Fibroblast of peridontal ligament (primary cell): ENCODE results near the gene BMPER.

Experiments used
- DNase-seq: peaks from one replicate; pipeline ENCODE4 v3.0.0-alpha.2; 2010; ENCODE audit errors: extremely low read depth

Gene BMPER

GRCh38 chr7:33905389-33906032, at the start of gene BMPER:
Gene BMPER, plus strand, starts transcription at chr7:33905539. Its CDS starts 75 bp downstream, at chr7:33905614.
- no peak for DNase-seq

DNA sequence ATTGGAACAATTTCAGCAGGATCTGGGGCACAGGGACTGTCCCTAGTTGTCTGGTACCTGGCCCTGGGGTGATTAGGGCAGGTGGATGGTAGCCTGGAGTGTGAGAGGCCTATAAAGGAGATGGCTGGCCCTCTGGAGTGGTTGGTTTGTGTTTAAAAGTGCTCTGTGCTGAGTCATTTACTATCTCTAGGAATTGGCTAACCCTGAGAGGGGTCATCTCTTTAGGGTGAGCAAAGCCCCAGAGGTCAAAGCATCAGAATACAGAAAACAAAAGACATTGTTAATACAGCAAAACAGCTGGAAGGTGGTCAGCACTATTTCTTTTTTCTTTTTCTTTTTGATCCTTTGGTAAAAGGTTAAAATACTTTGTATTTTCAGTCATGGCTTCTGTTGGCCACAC, 43.4 kb upstream of the BMPER start:
- DNase-seq: no peak

- DNase-seq: no peak
Measured at GRCh38 chr7:33862946-33863814, 42.2 kb upstream of the BMPER start.

- DNase-seq: peak; percentile 46
Measured at GRCh38 chr7:33868166-33868565, 37.2 kb upstream of the BMPER start.

DNA sequence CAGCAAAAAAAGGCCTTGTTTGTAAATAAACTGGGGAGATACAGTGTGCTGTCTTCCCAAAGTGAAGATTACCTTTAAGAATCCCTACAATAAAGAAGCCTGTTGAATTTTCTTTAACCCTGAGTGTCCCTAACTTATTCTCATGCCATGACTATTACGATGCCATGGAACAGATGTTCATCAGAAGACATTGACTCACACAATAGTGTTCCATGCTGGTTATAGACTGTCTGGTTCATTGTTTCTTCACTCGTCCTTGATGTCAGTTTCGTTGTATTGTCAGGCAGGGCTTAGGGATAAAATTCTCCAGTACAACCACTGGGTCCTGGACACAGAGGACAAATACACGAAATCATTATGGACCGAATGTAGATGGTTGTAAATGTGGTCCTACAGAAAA, 36.2 kb upstream of the BMPER start:
- no peak for DNase-seq

DNA sequence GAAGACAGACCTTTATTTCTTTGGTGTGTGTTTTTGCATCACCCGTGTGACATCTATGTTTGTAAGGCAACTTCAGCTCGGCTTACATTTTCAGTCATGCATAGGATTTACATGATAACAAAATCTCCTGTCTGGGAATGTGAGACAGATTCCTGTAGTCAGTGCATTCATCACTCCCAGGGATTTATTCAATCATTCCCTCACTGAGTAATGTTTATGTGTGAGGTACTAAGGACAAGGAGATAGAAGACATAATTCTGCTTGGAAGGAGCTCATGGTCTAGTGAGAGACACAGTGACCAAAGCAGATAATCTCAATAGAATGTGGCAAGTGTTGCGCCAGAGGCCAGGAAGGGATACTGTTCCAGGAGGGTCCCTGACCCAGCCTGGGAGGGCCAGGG, 35.2 kb upstream of the BMPER start:
- DNase-seq: no peak

DNA sequence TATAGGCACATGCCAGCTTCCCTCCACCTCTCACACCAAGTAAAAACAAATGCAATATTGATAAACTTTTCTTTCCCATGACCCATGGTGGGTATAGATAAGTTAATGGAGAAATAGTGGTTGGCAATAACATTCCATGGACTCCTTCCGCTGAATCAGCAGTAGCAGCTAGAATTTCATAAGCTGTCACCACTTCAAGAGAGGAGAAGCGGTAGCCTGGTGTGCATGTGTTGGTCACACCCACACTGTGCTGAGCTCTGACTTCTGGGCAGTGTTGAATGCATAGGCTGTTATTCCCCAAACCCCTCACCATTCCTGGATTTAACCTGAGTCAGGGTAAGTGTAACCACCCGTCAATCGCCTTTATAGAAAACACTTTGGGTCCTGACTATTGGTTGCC, 32.5 kb upstream of the BMPER start:
- DNase-seq: no peak

DNA sequence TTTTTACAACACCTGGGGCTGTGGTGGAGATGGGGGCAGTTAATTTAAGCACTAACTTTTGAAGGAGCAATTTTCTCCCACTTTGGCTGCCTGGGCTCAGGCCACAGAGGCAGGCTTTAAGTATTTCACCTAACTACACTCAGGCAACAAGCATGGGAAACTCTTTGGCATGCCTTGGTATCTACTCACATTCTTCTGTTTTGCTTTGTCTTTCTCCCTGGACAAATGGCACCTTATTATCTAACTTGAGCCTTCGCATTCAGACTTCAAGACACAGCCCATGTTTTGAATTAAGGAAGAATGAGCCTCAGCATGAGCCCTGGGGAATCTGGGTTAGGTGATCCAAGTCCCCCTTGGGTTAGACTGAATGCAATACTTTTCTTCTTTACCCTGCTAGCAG, 31.8 kb upstream of the BMPER start:
- DNase-seq: no peak

DNA sequence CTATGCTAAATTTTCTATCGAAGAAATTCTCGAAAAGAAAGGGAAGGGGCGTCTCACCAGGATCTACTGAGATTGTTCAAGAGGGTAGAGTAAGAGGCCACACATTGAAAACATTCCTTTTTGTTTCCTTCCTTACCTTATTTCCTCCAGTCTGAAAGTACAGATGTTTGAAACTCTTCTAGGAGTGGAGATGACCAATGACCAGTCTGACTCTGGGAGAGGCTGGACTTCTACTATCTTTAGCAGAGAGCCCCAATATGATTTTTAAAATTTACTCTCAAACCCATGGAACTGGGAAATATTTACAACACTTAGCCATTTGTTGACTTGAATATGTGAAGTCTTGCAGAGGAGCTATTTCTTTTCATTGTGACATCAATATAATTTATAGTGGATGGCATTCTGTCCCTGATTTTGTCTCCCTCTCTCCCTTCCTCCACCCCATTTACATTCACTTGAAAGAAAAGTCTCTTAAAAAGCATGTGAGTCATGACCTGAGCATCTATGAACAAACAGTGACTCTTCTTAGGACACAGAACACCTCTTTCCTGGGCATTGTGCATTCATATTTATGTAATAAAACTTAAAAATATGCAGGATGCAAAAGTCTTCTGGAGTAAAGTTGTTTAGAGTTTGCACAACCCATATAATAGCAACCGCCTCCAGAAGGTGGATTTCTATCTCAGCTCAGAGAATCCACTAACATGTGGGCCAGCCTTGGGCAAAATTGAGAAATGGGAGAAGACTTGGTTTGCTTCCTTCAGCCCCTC, 31.2 kb upstream of the BMPER start:
- peak; percentile 64 for DNase-seq

DNA sequence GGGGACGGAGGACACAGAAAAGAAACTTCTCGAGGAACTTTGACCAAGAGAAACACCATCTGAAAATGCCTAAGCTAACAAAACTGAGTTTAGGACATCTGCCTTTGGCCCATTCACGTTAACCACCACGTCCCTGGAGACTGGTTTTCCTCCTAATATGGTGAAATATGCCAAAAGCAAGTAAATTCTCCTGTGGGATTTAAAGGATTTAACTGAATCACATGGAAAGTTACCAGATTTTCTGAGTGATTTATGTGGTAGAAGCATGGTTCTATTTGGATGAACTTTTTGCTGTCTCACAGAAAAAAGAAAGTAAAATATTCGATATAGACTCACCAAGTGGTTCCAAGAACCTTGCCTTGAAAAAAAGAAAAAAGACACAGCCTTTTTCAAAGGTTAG, 30.4 kb upstream of the BMPER start:
- DNase-seq: peak; percentile 100

DNA sequence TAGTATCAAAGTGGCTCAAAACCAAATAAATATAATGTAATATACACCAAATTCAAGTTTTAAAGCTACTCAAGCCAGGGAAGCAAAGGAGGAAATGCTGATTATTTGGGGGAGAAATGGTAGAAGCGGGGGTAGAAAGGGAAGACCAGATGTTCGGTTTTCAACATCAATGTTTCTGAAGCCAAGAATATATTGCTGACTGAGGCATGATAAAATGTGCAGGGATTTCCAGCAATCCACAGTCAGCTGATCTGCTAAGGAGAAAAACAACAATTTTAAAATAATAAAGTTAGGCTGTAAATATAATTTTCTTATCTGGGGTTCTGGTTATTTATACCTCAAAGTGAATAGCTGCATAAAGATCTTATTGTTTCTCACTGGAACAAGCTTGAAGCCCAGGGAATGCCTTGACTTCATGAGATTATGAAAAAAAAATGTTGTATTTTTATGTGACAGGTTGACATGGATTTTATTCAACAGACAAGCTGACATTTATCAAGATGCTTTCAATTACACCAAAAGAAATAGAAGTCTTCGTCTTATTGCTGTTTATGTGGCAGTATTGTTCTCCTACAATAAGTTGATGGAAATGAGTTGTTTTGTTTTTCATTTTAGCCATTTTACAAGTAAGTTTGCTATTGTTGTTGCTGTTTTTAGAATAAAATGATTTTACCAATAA, 28.6 kb upstream of the BMPER start:
- peak; percentile 62 for DNase-seq

GRCh38 chr7:33880787-33881186, 24.6 kb upstream of the BMPER start:
- DNase-seq: no peak

DNA sequence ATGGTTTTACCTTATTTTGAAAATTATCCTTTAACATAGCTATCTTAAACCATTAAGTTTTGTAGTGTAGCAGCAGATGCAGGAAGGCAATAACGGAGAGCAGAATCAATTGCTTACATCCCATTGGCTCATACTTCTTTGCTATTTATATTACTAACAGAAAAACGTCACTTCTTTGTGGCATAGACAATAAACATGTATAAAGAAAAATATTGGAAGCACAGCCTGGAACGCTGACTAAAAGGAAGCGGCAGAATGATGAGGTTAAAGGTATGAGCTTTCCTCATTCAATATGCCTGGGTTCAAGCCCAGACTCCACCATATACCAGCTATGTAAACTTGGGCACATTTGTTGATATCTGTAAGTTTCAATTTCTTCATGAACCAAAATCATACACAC, 24.0 kb upstream of the BMPER start:
- no peak for DNase-seq

GRCh38 chr7:33882040-33882837, 23.1 kb upstream of the BMPER start:
- peak; percentile 85 for DNase-seq

DNA sequence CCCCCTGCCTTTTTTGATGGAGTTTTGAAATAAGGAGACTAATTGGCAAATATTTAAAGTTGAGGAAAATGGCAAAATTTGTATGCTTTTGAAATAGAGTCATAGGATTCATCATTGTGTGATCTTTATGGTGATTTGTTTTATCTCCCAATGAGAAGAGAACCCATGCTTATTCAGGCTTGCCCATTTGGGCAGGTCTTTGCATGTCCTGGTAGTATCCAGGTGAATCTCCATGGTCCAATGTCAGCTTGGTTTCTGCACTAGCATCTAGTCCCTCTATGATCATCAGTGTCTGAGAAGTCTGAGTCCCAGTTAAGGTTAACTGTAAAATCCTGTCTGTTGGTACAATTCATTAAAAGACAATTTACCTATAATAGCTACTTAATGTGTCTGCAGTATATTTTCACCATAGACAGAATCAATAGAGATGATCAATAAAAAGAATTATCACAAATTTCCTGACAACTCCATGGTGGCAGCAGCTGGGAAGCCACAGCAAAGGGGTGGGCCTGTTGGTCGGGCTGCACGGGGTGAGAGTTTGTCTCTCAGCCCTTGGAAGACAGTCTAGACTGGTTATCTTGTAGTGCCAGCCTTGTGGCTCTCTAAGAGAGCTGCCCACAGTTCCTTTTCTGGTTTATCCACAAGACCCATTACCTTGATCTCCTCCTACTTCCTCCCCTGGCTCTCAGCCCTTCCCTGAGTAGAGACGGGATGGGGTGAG, 22.2 kb upstream of the BMPER start:
- DNase-seq: no peak

GRCh38 chr7:33883671-33883965, 21.7 kb upstream of the BMPER start:
- DNase-seq: no peak

GRCh38 chr7:33885290-33886148, 19.8 kb upstream of the BMPER start:
- DNase-seq: peak; percentile 71

GRCh38 chr7:33886149-33886623, 19.2 kb upstream of the BMPER start:
- no peak for DNase-seq

GRCh38 chr7:33887266-33887975, 17.9 kb upstream of the BMPER start:
- DNase-seq: no peak
